Measurements from ENCODE around the gene RANBP3. TPM values are rescaled to one million over a fixed set of nuclear protein-coding genes. Genes with fewer than 3 reads are reported as not detected.
A peak's percentile ranks its signal among the peaks of the same experiment; 100 is the strongest.

RANBP3 gene
- total and polyA plus RNA-seq, 7 donors = 40.5 to 71.7 (median 48.7) TPM

DNA sequence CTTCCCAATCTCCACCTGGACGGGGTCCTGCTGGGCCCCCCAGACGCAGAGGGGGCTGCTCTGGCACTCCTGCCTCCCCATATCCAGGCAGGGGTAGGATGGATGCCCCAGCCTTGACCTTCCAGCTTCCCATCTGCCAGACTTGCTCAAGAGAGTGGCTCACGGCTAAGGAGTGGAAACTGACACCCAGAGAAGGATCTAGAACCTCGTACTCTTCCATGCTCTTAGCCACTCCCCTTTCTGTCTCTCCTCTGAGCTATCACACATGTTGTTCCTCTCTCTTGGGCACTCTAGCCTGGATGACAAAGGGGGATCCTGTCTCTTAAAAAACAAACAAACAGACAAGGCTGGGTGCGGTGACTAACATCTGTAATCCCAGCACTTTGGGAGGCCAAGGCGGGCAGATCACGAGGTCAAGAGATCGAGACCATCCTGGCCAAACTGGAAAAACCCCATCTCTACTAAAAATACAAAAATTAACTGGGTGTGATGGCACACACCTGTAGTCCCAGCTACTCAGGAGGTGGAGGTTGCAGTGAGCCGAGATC, 95.4 kb downstream of the RANBP3 start:
- intact Hi-C loops (cut with DNase I) = no loop called here
- no peak for DNase-seq
- no peak overlapping the region for H3K27ac ChIP-seq

DNA sequence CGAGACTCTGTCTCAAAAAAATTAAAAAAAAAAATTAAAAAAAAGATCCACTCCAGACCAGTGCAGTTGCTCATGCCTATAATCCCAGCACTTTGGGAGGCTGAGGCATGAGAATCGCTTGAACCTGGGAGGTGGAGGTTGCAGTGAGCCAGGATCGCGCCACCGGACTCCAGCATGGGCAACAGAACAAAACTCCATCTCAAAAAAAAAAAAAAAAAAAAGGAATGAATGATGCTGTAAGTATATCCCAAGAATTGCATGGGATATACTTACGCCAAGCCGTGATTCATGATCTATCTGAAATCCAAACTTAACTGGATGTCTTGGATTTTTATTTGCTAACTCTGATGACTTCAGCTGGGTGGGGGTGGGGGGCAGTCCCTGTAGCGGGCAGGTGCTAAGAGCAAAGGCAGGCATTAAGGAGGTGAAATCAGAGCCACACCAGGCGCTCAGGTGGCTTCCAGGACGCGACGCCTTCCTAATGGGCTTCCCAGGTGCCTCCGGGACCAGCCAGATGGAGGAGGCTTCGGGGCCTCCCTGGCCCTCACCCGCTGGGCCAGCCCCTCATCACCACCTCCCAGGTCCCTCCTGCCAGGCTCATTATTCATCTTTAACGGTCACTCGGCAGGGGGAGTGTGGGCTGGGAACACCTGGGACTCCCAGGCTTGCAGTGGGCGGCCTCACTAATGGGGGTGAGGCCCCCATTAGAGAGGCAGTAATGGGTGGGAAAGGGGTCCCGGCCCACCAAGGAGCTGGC, 96.2 kb downstream of the RANBP3 start:
- 51 to 64% (median 53%) methylated on average over 19 of the region's 19 CpGs for WGBS, 3 donors
- Histone ChIP-seq H3K27me3 (ENCODE audit: insufficient read depth in 3 of 3, low read length in 2 of 3) (peaks cover 0 to 35% (median 0%) of the 10 kb centered on the region in 3 donors), H3K4me3 (no peak overlapping the region), H3K9me3 (no peaks in the 10 kb centered on the region), H3K27ac (no peak overlapping the region), H3K4me1 (peaks cover 6% of the 10 kb centered on the region), H3K36me3 (ENCODE audit: insufficient read depth in 1 of 2, low read depth in 1 of 2) (no peaks in the 10 kb centered on the region)
- ATAC-seq (no peak), DNase-seq (peak in 1 of 2 donors; percentile 20)
- TF ChIP-seq, protein P1, sequence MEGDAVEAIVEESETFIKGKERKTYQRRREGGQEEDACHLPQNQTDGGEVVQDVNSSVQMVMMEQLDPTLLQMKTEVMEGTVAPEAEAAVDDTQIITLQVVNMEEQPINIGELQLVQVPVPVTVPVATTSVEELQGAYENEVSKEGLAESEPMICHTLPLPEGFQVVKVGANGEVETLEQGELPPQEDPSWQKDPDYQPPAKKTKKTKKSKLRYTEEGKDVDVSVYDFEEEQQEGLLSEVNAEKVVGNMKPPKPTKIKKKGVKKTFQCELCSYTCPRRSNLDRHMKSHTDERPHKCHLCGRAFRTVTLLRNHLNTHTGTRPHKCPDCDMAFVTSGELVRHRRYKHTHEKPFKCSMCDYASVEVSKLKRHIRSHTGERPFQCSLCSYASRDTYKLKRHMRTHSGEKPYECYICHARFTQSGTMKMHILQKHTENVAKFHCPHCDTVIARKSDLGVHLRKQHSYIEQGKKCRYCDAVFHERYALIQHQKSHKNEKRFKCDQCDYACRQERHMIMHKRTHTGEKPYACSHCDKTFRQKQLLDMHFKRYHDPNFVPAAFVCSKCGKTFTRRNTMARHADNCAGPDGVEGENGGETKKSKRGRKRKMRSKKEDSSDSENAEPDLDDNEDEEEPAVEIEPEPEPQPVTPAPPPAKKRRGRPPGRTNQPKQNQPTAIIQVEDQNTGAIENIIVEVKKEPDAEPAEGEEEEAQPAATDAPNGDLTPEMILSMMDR (IDR thresholded peaks at IDR 0.05) = no peak
- intact Hi-C loops (cut with DNase I) = no loop called here

More for the DNA sequence above, 95.4 kb downstream of the RANBP3 start:
- 58 to 61% (median 60%) methylated on average over 9 of the region's 9 CpGs for WGBS, 3 donors
- ATAC-seq = peak in 1 of 4 donors; percentile 34
- Histone ChIP-seq H3K36me3 (ENCODE audit: insufficient read depth in 1 of 2, low read depth in 1 of 2) (no peaks in the 10 kb centered on the region), H3K4me1 (peaks cover 6% of the 10 kb centered on the region), H3K9me3 (no peaks in the 10 kb centered on the region), H3K4me3 (no peak overlapping the region), H3K27me3 (ENCODE audit: insufficient read depth in 3 of 3, low read length in 2 of 3) (peaks cover 0 to 38% (median 0%) of the 10 kb centered on the region in 3 donors)
- TF ChIP-seq, protein P1 (IDR thresholded peaks at IDR 0.05) = no peak

DNA sequence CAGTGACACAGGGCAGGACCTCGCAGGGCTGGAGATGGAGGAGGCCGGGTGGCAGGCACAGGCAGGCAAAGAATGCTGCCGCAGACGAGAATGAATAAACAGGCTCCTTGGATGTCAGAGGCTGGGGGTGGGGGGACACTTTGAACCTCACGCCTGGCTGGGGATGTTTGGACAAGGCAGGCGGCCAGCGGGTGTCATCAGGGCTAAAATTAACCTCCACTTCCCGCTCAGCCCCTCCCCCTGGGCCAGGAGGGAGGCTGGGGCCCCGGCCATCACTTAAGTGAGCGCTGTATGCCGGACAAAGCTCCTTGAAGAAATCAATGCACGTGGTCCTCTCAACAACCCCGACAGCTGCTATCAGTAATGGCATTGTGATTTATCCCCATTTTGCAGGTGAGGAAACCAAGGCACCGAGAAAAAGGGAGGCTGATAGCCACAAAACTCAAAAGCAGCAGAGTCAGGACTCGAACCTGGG, 97.3 kb downstream of the RANBP3 start:
- Histone ChIP-seq H3K4me3 (no peak overlapping the region), H3K36me3 (ENCODE audit: insufficient read depth in 1 of 2, low read depth in 1 of 2) (no peaks in the 10 kb centered on the region), H3K27me3 (ENCODE audit: insufficient read depth in 3 of 3, low read length in 2 of 3) (peaks cover 0 to 26% (median 0%) of the 10 kb centered on the region in 3 donors), H3K9me3 (no peaks in the 10 kb centered on the region), H3K27ac (no peak overlapping the region), H3K4me1 (peaks cover 6% of the 10 kb centered on the region)
- TF ChIP-seq, protein P1 (IDR thresholded peaks at IDR 0.05) = no peak
- ATAC-seq (peak; percentile 74 to 91 (median 86)), DNase-seq (peak; percentile 57 to 68)
- WGBS, 3 donors = 11 to 17% (median 16%) methylated on average over 15 of the region's 15 CpGs
- intact Hi-C loops (cut with DNase I) = no loop called here

DNA sequence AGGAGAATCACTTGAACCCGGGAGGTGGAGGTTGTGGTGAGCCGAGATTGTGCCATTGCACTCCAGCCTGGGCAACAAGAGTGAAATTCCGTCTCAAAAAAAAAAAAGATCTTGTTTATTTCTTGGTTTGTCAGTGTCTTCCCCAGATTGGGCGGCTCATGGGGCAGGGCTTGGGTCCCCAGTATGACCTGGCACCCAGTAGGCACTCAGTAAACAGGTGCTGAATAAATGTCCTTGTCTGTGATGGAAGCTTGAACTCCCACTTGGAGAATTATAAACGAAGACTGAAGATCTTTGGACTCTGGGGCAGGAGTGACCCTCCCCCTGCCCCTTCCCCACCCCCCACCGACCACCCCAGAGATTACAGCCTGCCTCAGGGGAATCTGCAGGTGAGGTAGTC, 97.7 kb downstream of the RANBP3 start:
- ATAC-seq (no peak), DNase-seq (no peak)
- Histone ChIP-seq H3K4me1 (peaks cover 6% of the 10 kb centered on the region), H3K27ac (no peak overlapping the region), H3K9me3 (no peaks in the 10 kb centered on the region), H3K27me3 (ENCODE audit: insufficient read depth in 3 of 3, low read length in 2 of 3) (peaks cover 0 to 27% (median 0%) of the 10 kb centered on the region in 3 donors), H3K4me3 (no peak overlapping the region), H3K36me3 (ENCODE audit: insufficient read depth in 1 of 2, low read depth in 1 of 2) (no peaks in the 10 kb centered on the region)
- intact Hi-C loops (cut with DNase I) = no loop called here
- TF ChIP-seq, protein P1 (IDR thresholded peaks at IDR 0.05) = no peak
- WGBS, 3 donors = 36 to 46% (median 38%) methylated on average over 4 to 6 of the region's 6 CpGs

All from psoas muscle (tissue), 8 donors.